Liver (tissue), 9 donors: Measurements from ENCODE around the gene ST3GAL3. TPM values are rescaled to one million over a fixed set of nuclear protein-coding genes. Genes with fewer than 3 reads are reported as not detected.

Source experiments
- DNase-seq: peaks from one replicate; pipeline ENCODE4 v3.0.0-alpha.2; 2017; ENCODE audit warnings: low spot score
- H3K27ac ChIP-seq, 2 donors: one replicate each; pipeline ENCODE4 v1.7.0; 2013; ENCODE audit warnings: inconsistent platforms in 2 of 2, low read length in 2 of 2, control low read depth in 1 of 2, low read depth in 1 of 2, mild to moderate bottlenecking in 1 of 2
- H3K27me3 ChIP-seq, 4 donors: one replicate each; pipeline versions ENCODE4 v1.6.1 to v1.7.0; 2013; ENCODE audit warnings: low read length in 3 of 4, inconsistent platforms in 1 of 4, mild to moderate bottlenecking in 1 of 4, moderate library complexity in 1 of 4; ENCODE audit not compliant: control insufficient read depth in 4 of 4, insufficient read depth in 4 of 4
- H3K36me3 ChIP-seq, 4 donors: one replicate each; pipeline versions ENCODE4 v1.6.1 to v1.7.0; 2013; ENCODE audit warnings: low read length in 3 of 4, mild to moderate bottlenecking in 3 of 4, low read depth in 1 of 4, moderate library complexity in 1 of 4; ENCODE audit not compliant: control insufficient read depth in 4 of 4, insufficient read depth in 3 of 4
- H3K4me1 ChIP-seq, 4 donors: one replicate each; pipeline versions ENCODE4 v1.6.1 to v1.7.0; 2013; ENCODE audit warnings: low read length in 3 of 4, mild to moderate bottlenecking in 3 of 4, moderate library complexity in 1 of 4; ENCODE audit not compliant: control insufficient read depth in 4 of 4, insufficient read depth in 4 of 4
- H3K4me3 ChIP-seq, 3 donors: one replicate each; pipeline versions ENCODE4 v1.6.1 to v1.7.0; 2013; ENCODE audit warnings: low read length in 3 of 3, control low read depth in 1 of 3, low read depth in 1 of 3, mild to moderate bottlenecking in 1 of 3
- H3K9ac ChIP-seq, 2 donors: one replicate each; pipeline ENCODE4 v1.7.0; 2013; ENCODE audit warnings: low read length in 2 of 2, mild to moderate bottlenecking in 2 of 2, moderate library complexity in 2 of 2, control low read depth in 1 of 2, low read depth in 1 of 2
- H3K9me3 ChIP-seq, 4 donors: one replicate each; pipeline versions ENCODE4 v1.6.1 to v1.7.0; 2013; ENCODE audit warnings: low read length in 3 of 4; ENCODE audit not compliant: control insufficient read depth in 4 of 4
- CTCF ChIP-seq: fragments of 150-350 bp; IDR thresholded peaks from 2 replicates; pipeline ENCODE4 v1.5.1; 2017; ENCODE audit warnings: improper control_type of control experiment, low read depth, low read length; ENCODE audit not compliant: missing input control
- EGR1 ChIP-seq, 2 donors: IDR thresholded peaks; 2 replicates each; pipeline ENCODE4 v1.6.1; 2016 to 2018; ENCODE audit warnings: antibody characterized with exemption in 2 of 2, low read depth in 2 of 2
- FOXA1 ChIP-seq: IDR thresholded peaks from 2 replicates; pipeline ENCODE4 v1.6.1; 2016; ENCODE audit warnings: antibody characterized with exemption
- GABPA ChIP-seq, 2 donors: IDR thresholded peaks in 1 of 2; conservative IDR thresholded peaks in 1 of 2; 2 replicates each; pipeline ENCODE4 v1.6.1; 2016; ENCODE audit warnings: antibody characterized with exemption in 2 of 2, mild to moderate bottlenecking in 1 of 2, moderate library complexity in 1 of 2
- HNF4A ChIP-seq, 2 donors: conservative IDR thresholded peaks; 2 replicates each; pipeline ENCODE4 v1.6.1; 2016; ENCODE audit warnings: antibody characterized with exemption in 2 of 2, mild to moderate bottlenecking in 2 of 2
- HNF4G ChIP-seq: IDR thresholded peaks from 2 replicates; pipeline ENCODE4 v1.6.1; 2016; ENCODE audit warnings: antibody characterized with exemption
- JUND ChIP-seq, 2 donors: IDR thresholded peaks; 2 replicates each; pipeline ENCODE4 v1.6.1; 2016; ENCODE audit warnings: antibody characterized with exemption in 2 of 2
- MAX ChIP-seq: IDR thresholded peaks from 2 replicates; pipeline ENCODE4 v1.6.1; 2016; ENCODE audit warnings: antibody characterized with exemption
- NR2F2 ChIP-seq: IDR thresholded peaks from 2 replicates; pipeline ENCODE4 v1.6.1; 2016; ENCODE audit warnings: antibody characterized with exemption
- RXRA ChIP-seq, 2 donors: IDR thresholded peaks; 2 replicates each; pipeline ENCODE4 v1.6.1; 2017 to 2018; ENCODE audit warnings: antibody characterized with exemption in 2 of 2, mild to moderate bottlenecking in 1 of 2
- TAF1 ChIP-seq: conservative IDR thresholded peaks from 2 replicates; pipeline ENCODE4 v1.6.1; 2016; ENCODE audit warnings: antibody characterized with exemption, mild to moderate bottlenecking
- WGBS: extraction: QIAGEN DNeasy Blood & Tissue Kit; methylation state at CpG from one replicate; pipeline ENCODE4 v1.1.7; 2013; 5-methylcytosine and 5-hydroxymethylcytosine counted together
- polyA plus RNA-seq, 2 donors: library from polyadenylated mRNA; stranded (reverse) in 1 of 2; unstranded in 1 of 2; fragments of 200-250 nt in 1 of 2; fragments of >200 nt in 1 of 2; fragmentation: Nextera tagmentation in 1 of 2; extraction: Ambion mirVana in 1 of 2; gene quantifications; one replicate each; pipeline versions ENCODE4 v1.2.1 to v1.2.3, GENCODE V29; 2013 to 2015
- total RNA-seq, 2 donors: library from RNA; depleted of rRNA; stranded (reverse); fragments of >200 nt; gene quantifications; one replicate each; pipeline ENCODE4 v1.2.3, GENCODE V29; 2014
- donor health status: healthy.
- donor health status: healthy.
- donor health status: healthy.
- donor health status: healthy.
- donor health status: healthy.

The ST3GAL3 gene
- total and polyA plus RNA-seq, 4 donors = 4.9 to 11.4 (median 8.1) TPM

DNA sequence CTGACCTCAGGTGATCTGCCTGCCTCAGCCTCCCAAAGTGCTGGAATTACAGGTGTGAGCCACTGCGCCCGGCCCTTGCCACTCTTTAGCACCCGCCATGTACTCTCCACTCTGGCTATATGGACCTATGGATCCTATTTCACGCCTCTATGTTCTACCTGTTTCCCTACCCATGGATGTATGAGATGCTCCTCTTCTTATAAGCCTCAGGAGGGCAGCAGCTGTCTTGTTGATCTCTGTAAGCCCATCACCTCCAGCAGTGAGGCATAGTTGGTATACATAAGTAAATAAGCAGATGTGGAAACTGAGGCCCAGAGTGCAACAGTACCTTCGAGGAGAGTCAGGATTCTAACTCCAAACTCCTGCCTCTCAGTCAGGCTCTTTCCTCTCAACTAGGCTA lies 201.5 kb downstream of the ST3GAL3 start:
- 97% methylated on average over 5 of the region's 5 CpGs for WGBS
- no peak for DNase-seq
- Histone ChIP-seq H3K4me1 (no peaks in the 10 kb centered on the region), H3K4me3 (no peak overlapping the region), H3K9me3 (no peaks in the 10 kb centered on the region), H3K36me3 (peaks cover 0 to 6% (median 0%) of the 10 kb centered on the region in 4 donors), H3K27ac (no peak overlapping the region), H3K27me3 (no peaks in the 10 kb centered on the region), H3K9ac (no peak overlapping the region)
- TF ChIP-seq HNF4A (conservative IDR thresholded peaks at IDR 0.05) (no peak), EGR1 (IDR thresholded peaks at IDR 0.05; ENCODE audit: low read depth in 2 of 2) (no peak), NR2F2 (no peak), JUND (IDR thresholded peaks at IDR 0.05) (no peak), RXRA (IDR thresholded peaks at IDR 0.05) (no peak), TAF1 (no peak)

DNA sequence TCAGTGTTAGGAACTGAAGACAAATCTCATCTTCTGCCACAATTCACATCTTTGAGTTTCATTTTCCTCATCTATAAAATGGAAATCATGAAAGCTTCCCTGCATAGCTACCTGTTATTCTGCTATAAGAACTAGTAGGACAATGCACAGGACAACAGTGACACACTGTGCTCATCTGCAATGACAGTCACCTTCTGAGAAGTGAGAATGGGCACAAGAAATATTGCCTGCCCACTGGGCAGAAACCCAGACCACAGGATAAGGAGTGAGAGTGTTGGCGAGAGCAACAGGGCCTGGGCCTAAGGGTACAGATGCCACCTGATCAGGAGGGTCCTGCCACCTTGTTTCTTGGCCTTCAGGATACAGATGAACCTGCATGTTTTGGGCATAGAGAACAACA lies 203.0 kb downstream of the ST3GAL3 start:
- Histone ChIP-seq H3K9me3 (no peaks in the 10 kb centered on the region), H3K9ac (no peak overlapping the region), H3K4me3 (no peak overlapping the region), H3K4me1 (no peaks in the 10 kb centered on the region), H3K27me3 (no peaks in the 10 kb centered on the region), H3K36me3 (peaks cover 0 to 6% (median 0%) of the 10 kb centered on the region in 4 donors), H3K27ac (no peak overlapping the region)
- no peak for DNase-seq
- no peak for TF ChIP-seq CTCF
- 91% methylated on average over 1 of the region's 1 CpG for WGBS

DNA sequence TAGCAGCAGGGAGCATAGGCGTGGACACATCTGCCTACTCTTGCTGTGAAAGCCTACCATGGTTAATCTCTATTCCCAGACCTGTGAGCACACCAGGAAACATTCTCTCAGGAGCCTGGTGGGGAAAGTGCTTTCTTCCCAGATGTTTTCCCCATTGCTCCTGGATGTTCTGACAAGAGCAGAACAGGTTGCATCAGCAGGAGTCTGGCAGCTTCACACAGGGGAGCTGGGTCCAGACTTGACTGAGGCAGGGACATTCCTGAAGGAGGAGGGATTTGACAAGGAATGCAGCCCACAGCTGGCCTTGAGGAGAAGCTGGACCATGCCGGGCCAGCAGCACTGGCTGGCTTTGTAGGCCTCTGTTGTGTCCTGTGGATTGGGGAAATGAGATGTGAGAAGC lies 205.3 kb downstream of the ST3GAL3 start:
- H3K4me1 ChIP-seq = no peaks in the 10 kb centered on the region
- 83% methylated on average over 2 of the region's 2 CpGs for WGBS
- peaks cover 0 to 2% (median 0%) of the 10 kb centered on the region in 4 donors for H3K36me3 ChIP-seq
- TF ChIP-seq FOXA1 = no peak
- no peaks in the 10 kb centered on the region for H3K27me3 ChIP-seq
- no peak for DNase-seq
- no peak overlapping the region for H3K4me3 ChIP-seq
- no peaks in the 10 kb centered on the region for H3K9me3 ChIP-seq
- H3K9ac ChIP-seq = no peak overlapping the region
- no peak overlapping the region for H3K27ac ChIP-seq

- TF ChIP-seq RXRA (IDR thresholded peaks at IDR 0.05) (no peak), HNF4G (no peak), GABPA (IDR thresholded peaks at IDR 0.05 in 1 of 2, conservative IDR thresholded peaks at IDR 0.05 in 1 of 2) (no peak), NR2F2 (no peak), MAX (no peak), EGR1 (IDR thresholded peaks at IDR 0.05; ENCODE audit: low read depth in 2 of 2) (no peak)
- Histone ChIP-seq H3K4me1 (no peaks in the 10 kb centered on the region), H3K4me3 (no peak overlapping the region), H3K9me3 (no peaks in the 10 kb centered on the region), H3K9ac (no peak overlapping the region), H3K36me3 (peaks cover 0 to 2% (median 0%) of the 10 kb centered on the region in 4 donors), H3K27ac (no peak overlapping the region), H3K27me3 (no peaks in the 10 kb centered on the region)
- 83% methylated on average over 7 of the region's 7 CpGs for WGBS
- no peak for DNase-seq
Measured at GRCh38 chr1:43913051-43913501, 205.7 kb downstream of the ST3GAL3 start.
